ENCODE results near the gene RHOD. TPM values are rescaled to one million over a fixed set of nuclear protein-coding genes. Genes with fewer than 3 reads are reported as not detected.

Gene RHOD
- total RNA-seq, 1 donor from 2014 or later = 29.8 TPM

DNA sequence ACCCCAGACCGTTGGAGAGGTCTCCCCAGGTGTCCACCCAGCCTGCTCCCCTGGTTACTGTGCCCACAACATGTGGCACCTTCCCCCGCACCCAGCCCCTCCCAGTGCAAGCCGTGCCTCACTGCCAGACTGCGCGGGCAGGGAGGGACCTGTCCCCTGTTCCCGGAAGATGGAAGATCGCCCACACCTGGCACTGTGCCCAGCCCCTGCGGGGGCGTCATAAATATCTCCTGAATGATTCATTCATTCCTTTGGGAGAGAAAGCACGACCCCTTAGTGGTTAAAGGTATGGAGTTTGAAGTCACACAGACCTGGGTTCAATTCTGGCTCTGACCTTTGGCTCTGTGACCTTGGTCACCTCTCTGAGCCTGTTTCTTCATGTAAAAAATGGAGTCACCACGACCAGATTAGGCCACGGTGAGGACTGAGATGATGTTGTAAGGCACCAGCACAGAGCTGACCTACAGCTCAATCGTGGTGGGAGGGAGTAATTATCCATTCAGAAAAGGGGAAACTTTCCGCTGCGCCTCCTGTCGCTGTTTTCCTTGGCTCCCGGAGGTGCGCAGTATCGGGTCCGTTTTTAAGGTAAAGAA lies 34.2 kb upstream of the RHOD start:
- H2AFZ ChIP-seq (ENCODE audit: low read depth, low read length) = no peak overlapping the region
- H3K36me3 Mint-ChIP-seq (ENCODE audit: low read depth, unreplicated experiment) = no peaks in the 10 kb centered on the region
- H3K9me3 ChIP-seq (ENCODE audit: insufficient read depth, low read depth, low read length) = no peaks in the 10 kb centered on the region
- FAIRE-seq (no peak), DNase-seq (ENCODE audit: low read depth) (peak; percentile 63)
- peaks cover 10% of the 10 kb centered on the region for H3K4me1 Mint-ChIP-seq (ENCODE audit: low read depth, unreplicated experiment)
- TF ChIP-seq EZH2 (IDR thresholded peaks at IDR 0.05; ENCODE audit: insufficient read depth, low read length) = no peak
- TF ChIP-seq, protein P1, sequence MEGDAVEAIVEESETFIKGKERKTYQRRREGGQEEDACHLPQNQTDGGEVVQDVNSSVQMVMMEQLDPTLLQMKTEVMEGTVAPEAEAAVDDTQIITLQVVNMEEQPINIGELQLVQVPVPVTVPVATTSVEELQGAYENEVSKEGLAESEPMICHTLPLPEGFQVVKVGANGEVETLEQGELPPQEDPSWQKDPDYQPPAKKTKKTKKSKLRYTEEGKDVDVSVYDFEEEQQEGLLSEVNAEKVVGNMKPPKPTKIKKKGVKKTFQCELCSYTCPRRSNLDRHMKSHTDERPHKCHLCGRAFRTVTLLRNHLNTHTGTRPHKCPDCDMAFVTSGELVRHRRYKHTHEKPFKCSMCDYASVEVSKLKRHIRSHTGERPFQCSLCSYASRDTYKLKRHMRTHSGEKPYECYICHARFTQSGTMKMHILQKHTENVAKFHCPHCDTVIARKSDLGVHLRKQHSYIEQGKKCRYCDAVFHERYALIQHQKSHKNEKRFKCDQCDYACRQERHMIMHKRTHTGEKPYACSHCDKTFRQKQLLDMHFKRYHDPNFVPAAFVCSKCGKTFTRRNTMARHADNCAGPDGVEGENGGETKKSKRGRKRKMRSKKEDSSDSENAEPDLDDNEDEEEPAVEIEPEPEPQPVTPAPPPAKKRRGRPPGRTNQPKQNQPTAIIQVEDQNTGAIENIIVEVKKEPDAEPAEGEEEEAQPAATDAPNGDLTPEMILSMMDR (IDR thresholded peaks at IDR 0.05; ENCODE audit: insufficient read depth, low read depth, low read length) = no peak
- no peak overlapping the region for H3K9ac ChIP-seq (ENCODE audit: low read length)
- peak overlapping the region; percentile 81 for H3K4me3 Mint-ChIP-seq (ENCODE audit: unreplicated experiment)
- no peaks in the 10 kb centered on the region for H3K27me3 ChIP-seq (ENCODE audit: insufficient read depth, low read length)
- peak overlapping the region; percentile 81 for H3K4me2 ChIP-seq (ENCODE audit: low read length)
- no peaks in the 10 kb centered on the region for H4K20me1 ChIP-seq (ENCODE audit: insufficient read depth, low read length)
- peak overlapping the region; percentile 83 for H3K27ac Mint-ChIP-seq (ENCODE audit: unreplicated experiment)
- no peaks in the 10 kb centered on the region for H3K36me3 ChIP-seq (ENCODE audit: insufficient read depth, low read length)
- H3K4me3 ChIP-seq (ENCODE audit: insufficient read depth, low read depth, low read length) = peak overlapping the region; percentile 42
- no peaks in the 10 kb centered on the region for H3K9me3 Mint-ChIP-seq (ENCODE audit: unreplicated experiment)
- no peaks in the 10 kb centered on the region for H3K79me2 ChIP-seq (ENCODE audit: insufficient read depth, low read length)
- H3K27ac ChIP-seq (ENCODE audit: low read depth, low read length) = no peak overlapping the region
- H3K27me3 Mint-ChIP-seq (ENCODE audit: low read depth, unreplicated experiment) = peaks cover 35% of the 10 kb centered on the region
- peaks cover 30% of the 10 kb centered on the region for H3K4me1 ChIP-seq (ENCODE audit: insufficient read depth, low read length)

DNA sequence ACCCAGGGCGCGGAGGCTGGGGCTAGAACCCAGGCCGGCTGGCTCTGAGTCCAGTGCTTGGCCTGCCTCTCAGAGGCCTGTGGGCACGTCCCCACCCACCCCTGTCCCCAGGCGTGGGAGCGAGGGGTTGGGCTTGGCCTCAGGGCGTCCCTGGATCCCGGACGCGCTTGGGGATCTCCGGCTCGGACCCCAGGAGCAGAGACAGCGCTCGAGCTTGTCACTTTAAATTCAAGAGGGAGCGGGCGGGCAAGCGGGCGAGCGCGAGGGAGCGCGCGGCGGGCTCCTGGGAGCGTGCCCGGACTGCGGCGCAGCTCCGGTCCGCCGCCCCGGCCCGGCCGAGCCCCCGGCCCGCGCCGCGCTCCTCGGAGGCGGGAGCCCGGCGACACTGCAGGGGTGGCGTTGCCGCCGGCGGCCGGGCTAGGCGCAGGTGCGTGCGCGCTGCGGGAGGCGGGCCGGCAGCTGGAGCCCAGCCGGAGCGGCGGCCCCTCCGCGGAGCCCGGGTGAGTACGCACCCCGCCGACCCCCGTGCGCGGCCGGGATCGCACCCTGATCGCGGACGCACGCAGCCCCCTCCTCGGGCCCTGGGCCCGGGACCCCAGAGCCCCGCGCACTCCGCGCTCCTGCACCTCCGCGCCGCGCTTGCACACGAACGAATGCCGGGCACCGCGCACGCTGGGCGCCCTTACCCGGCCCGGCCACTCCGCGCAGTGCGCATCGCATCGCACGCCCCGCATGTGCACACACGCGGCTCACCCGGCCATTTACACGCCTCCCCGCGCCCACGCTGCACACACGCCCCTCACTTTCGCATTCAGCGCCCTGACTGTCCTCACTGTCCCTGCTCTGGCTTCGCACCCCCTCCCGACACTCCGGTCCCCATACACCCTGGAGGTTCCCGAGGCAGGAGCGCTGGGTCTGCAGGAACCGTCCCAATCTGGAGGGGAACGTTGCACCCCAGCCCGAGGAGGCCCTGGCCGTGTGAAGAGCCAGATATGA lies 33.4 kb upstream of the RHOD start, which contains the start of gene SYT12:
Gene SYT12 (plus strand): TSS at position 174 of the 996 bp plus-strand sequence. CDS start 7,011 bp downstream, outside the sequence.
- Mint-ChIP-seq H3K4me3 (ENCODE audit: unreplicated experiment) (peak within 1 kb of the TSS; percentile 85), H3K4me1 (ENCODE audit: low read depth, unreplicated experiment) (peaks cover 10% of the 10 kb centered on the region), H3K9me3 (ENCODE audit: unreplicated experiment) (no peaks in the 10 kb centered on the region), H3K27ac (ENCODE audit: unreplicated experiment) (peak within 1 kb of the TSS; percentile 83), H3K36me3 (ENCODE audit: low read depth, unreplicated experiment) (no peaks in the 10 kb centered on the region), H3K27me3 (ENCODE audit: low read depth, unreplicated experiment) (peaks cover 38% of the 10 kb centered on the region)
- Histone ChIP-seq H3K4me3 (ENCODE audit: insufficient read depth, low read depth, low read length) (peak within 1 kb of the TSS; percentile 42), H3K27me3 (ENCODE audit: insufficient read depth, low read length) (no peaks in the 10 kb centered on the region), H3K36me3 (ENCODE audit: insufficient read depth, low read length) (no peaks in the 10 kb centered on the region), H2AFZ (ENCODE audit: low read depth, low read length) (peak within 1 kb of the TSS; percentile 43), H3K27ac (ENCODE audit: low read depth, low read length) (no peak within 1 kb of the TSS), H3K4me2 (ENCODE audit: low read length) (peak within 1 kb of the TSS; percentile 81), H3K79me2 (ENCODE audit: insufficient read depth, low read length) (no peaks in the 10 kb centered on the region), H3K9me3 (ENCODE audit: insufficient read depth, low read depth, low read length) (no peaks in the 10 kb centered on the region), H3K4me1 (ENCODE audit: insufficient read depth, low read length) (peaks cover 30% of the 10 kb centered on the region), H3K9ac (ENCODE audit: low read length) (peak within 1 kb of the TSS; percentile 31), H4K20me1 (ENCODE audit: insufficient read depth, low read length) (no peaks in the 10 kb centered on the region)
- no peak for DNase-seq (ENCODE audit: low read depth)
- FAIRE-seq = no peak
- TF ChIP-seq, protein P1 (IDR thresholded peaks at IDR 0.05; ENCODE audit: insufficient read depth, low read depth, low read length) = no peak
- no peak for TF ChIP-seq EZH2 (IDR thresholded peaks at IDR 0.05; ENCODE audit: insufficient read depth, low read length)

Data from astrocyte (in vitro differentiated cells and primary cell).